ENCODE results near the gene CGNL1.

Gene CGNL1

GRCh38 chr15:57391537-57391936 is 15.2 kb downstream of the CGNL1 start:
- TF ChIP-seq, protein P1, sequence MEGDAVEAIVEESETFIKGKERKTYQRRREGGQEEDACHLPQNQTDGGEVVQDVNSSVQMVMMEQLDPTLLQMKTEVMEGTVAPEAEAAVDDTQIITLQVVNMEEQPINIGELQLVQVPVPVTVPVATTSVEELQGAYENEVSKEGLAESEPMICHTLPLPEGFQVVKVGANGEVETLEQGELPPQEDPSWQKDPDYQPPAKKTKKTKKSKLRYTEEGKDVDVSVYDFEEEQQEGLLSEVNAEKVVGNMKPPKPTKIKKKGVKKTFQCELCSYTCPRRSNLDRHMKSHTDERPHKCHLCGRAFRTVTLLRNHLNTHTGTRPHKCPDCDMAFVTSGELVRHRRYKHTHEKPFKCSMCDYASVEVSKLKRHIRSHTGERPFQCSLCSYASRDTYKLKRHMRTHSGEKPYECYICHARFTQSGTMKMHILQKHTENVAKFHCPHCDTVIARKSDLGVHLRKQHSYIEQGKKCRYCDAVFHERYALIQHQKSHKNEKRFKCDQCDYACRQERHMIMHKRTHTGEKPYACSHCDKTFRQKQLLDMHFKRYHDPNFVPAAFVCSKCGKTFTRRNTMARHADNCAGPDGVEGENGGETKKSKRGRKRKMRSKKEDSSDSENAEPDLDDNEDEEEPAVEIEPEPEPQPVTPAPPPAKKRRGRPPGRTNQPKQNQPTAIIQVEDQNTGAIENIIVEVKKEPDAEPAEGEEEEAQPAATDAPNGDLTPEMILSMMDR (conservative IDR thresholded peaks at IDR 0.05; ENCODE audit: low read length) = no peak
- no peak overlapping the region for H3K4me3 ChIP-seq (ENCODE audit: low read length)
- DNase-seq (ENCODE audit: low read depth) = no peak

GRCh38 chr15:57393061-57393460 is 16.8 kb downstream of the CGNL1 start:
- DNase-seq (ENCODE audit: low read depth) = no peak
- no peak overlapping the region for H3K4me3 ChIP-seq (ENCODE audit: low read length)
- TF ChIP-seq, protein P1 (conservative IDR thresholded peaks at IDR 0.05; ENCODE audit: low read length) = no peak

- TF ChIP-seq, protein P1 (conservative IDR thresholded peaks at IDR 0.05; ENCODE audit: low read length) = no peak
- H3K4me3 ChIP-seq (ENCODE audit: low read length) = no peak overlapping the region
- peak; percentile 91 for DNase-seq (ENCODE audit: low read depth)
Measured at GRCh38 chr15:57395292-57395691, 19.0 kb downstream of the CGNL1 start.

- no peak for DNase-seq (ENCODE audit: low read depth)
- TF ChIP-seq, protein P1 (conservative IDR thresholded peaks at IDR 0.05; ENCODE audit: low read length) = no peak
- no peak overlapping the region for H3K4me3 ChIP-seq (ENCODE audit: low read length)
Measured at GRCh38 chr15:57398336-57398735, 22.0 kb downstream of the CGNL1 start.

DNA sequence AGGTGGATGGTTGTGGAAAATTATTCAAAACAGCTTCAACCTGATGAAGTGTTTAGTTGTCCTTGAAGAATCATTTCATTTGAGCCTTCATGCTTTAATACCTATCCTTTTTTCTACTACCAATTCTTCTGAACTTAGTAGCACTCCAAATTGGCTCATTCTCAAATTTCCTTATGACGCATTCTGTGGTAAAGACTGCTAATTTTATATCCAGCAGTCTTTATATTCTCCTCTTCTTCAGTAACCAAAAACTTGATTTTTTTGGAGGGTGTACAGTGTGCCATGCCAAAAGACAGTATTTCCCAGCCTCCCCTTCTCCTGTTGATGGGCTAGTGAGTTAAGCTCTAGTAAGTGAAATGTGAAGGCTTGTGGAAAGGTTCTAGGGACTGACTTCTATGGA is 25.2 kb downstream of the CGNL1 start:
- TF ChIP-seq, protein P1 (conservative IDR thresholded peaks at IDR 0.05; ENCODE audit: low read length) = no peak
- no peak overlapping the region for H3K4me3 ChIP-seq (ENCODE audit: low read length)
- DNase-seq (ENCODE audit: low read depth) = peak; percentile 18

DNA sequence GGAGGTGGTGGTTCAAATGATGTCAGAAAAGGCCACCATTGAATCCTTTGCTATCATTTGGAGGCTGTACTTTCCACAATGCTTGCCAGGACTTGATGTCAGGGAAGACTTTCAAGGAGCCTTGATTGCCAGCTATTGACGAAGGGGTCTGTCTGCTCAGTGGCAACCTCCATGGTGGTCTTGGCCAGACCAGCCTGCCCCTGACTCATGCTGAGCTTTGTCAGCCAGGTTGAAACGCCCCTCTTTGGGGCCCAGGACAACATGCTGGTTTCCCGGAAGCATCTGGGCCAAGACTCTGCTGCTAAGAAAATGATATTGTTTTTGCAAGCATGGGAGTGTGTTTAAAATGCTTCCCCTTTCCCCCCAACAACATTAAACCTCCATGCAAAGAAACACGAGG is 26.7 kb downstream of the CGNL1 start:
- H3K4me3 ChIP-seq (ENCODE audit: low read length) = no peak overlapping the region
- DNase-seq (ENCODE audit: low read depth) = no peak
- TF ChIP-seq, protein P1 (conservative IDR thresholded peaks at IDR 0.05; ENCODE audit: low read length) = no peak

DNA sequence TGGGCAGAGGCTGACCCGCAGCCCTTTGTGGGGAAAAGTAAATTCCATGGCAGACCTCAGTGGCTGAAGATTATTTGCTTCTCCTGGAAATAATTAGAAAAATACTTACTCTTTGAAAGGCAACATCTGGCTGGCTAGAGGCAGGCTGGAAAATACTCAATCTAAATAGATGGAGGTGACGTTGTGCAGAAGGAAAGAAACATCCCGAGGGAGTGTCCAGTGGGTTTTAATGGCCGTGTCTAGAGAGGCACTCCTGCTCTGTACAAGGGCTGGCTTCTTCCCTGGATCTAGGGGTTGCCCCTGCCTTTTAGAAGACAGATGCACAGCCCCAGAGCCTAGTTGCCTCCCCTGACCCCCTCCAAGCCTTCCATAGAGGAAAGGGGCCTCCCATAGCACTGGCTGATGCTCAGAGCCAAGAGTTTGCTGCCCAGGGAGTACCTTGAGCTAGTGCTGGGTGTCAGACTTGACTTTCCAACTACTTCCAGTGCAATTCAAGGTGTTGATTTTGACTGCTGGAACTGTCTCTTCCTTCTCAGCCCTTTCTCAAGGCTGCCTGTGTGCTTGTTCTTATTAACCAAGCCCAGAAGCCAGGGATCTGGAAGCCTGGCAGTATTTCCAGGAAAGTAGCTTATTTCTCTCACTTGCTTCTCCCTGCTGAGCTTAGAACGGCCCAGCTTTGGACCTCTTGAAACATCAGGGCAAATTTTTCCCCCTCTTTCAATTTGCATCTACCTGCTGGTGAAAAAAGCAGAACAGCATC is 27.4 kb downstream of the CGNL1 start:
- TF ChIP-seq, protein P1 (conservative IDR thresholded peaks at IDR 0.05; ENCODE audit: low read length) = no peak
- no peak overlapping the region for H3K4me3 ChIP-seq (ENCODE audit: low read length)
- peak; percentile 29 for DNase-seq (ENCODE audit: low read depth)

All from AG10803 (cell line).